ENCODE data around the gene STARD4. TPM values are rescaled to one million over a fixed set of nuclear protein-coding genes. Genes with fewer than 3 reads are reported as not detected.

Gene STARD4
- total RNA-seq, 4 donors from 2014 or later = 0.49 to 2.7 (median 1.4) TPM

GRCh38 chr5:111548992-111549649 lies 36.8 kb upstream of the STARD4 start:
- ATAC-seq = no peak
- Histone ChIP-seq H3K27ac (peak overlapping the region in 1 of 4 donors; percentile 73), H3K9me3 (no peaks in the 10 kb centered on the region), H3K36me3 (no peaks in the 10 kb centered on the region), H3K27me3 (no peaks in the 10 kb centered on the region), H3K4me1 (peaks cover 4 to 5% of the 10 kb centered on the region in 2 donors), H3K4me3 (no peak overlapping the region)
- TF ChIP-seq CTCF (IDR thresholded peaks at IDR 0.05 in 4 of 5, conservative IDR thresholded peaks at IDR 0.05 in 1 of 5) (no peak), POLR2A (IDR thresholded peaks at IDR 0.05) (no peak)
- intact Hi-C loops (cut with DNase I; ENCODE audit: low total_unique reads) (no loop called here), in situ Hi-C loops (cut with MboI; ENCODE audit: low sequenced_read_pairs in 4 of 4) (loop anchor here in 1 of 4 donors (5.0 kb wide), 1 partner anchor 593 kb away; no protein-coding TSS in a partner anchor)
- no peak for DNase-seq

GRCh38 chr5:111548348-111548950 lies 36.1 kb upstream of the STARD4 start:
- Histone ChIP-seq H3K27ac (no peak overlapping the region), H3K27me3 (no peaks in the 10 kb centered on the region), H3K4me1 (peaks cover 4 to 5% of the 10 kb centered on the region in 2 donors), H3K36me3 (no peaks in the 10 kb centered on the region), H3K9me3 (no peaks in the 10 kb centered on the region), H3K4me3 (no peak overlapping the region)
- no peak for ATAC-seq
- DNase-seq = no peak
- in situ Hi-C loops (cut with MboI; ENCODE audit: low sequenced_read_pairs in 4 of 4) = loop anchor here in 1 of 4 donors (5.0 kb wide), 1 partner anchor 594 kb away; no protein-coding TSS in a partner anchor
- intact Hi-C loops (cut with DNase I; ENCODE audit: low total_unique reads) = no loop called here
- no peak for TF ChIP-seq POLR2A (IDR thresholded peaks at IDR 0.05)
- TF ChIP-seq CTCF (IDR thresholded peaks at IDR 0.05 in 4 of 5, conservative IDR thresholded peaks at IDR 0.05 in 1 of 5) = no peak

- intact Hi-C loops (cut with DNase I; ENCODE audit: low total_unique reads) = no loop called here
Measured at GRCh38 chr5:111545031-111545430, 32.7 kb upstream of the STARD4 start.

GRCh38 chr5:111537141-111538024 lies 25.0 kb upstream of the STARD4 start:
- no peak overlapping the region for H3K4me3 ChIP-seq
- H3K9me3 ChIP-seq = no peaks in the 10 kb centered on the region
- H3K27me3 ChIP-seq = no peaks in the 10 kb centered on the region
- no peak for ATAC-seq
- TF ChIP-seq CTCF (IDR thresholded peaks at IDR 0.05 in 4 of 5, conservative IDR thresholded peaks at IDR 0.05 in 1 of 5) (no peak), POLR2A (IDR thresholded peaks at IDR 0.05) (no peak)
- no peak for DNase-seq
- no peaks in the 10 kb centered on the region for H3K4me1 ChIP-seq
- intact Hi-C loops (cut with DNase I; ENCODE audit: low total_unique reads) (no loop called here), in situ Hi-C loops (cut with MboI; ENCODE audit: low sequenced_read_pairs in 4 of 4) (no loop called here)
- H3K27ac ChIP-seq = no peak overlapping the region
- no peaks in the 10 kb centered on the region for H3K36me3 ChIP-seq

More at GRCh38 chr5:111545031-111545430, 32.7 kb upstream of the STARD4 start:
- DNase-seq = no peak
- Histone ChIP-seq H3K9me3 (no peaks in the 10 kb centered on the region), H3K4me1 (no peaks in the 10 kb centered on the region), H3K27ac (no peak overlapping the region), H3K4me3 (no peak overlapping the region), H3K27me3 (no peaks in the 10 kb centered on the region), H3K36me3 (no peaks in the 10 kb centered on the region)
- in situ Hi-C loops (cut with MboI; ENCODE audit: low sequenced_read_pairs in 4 of 4) = loop anchor here in 1 of 4 donors (5.0 kb wide), 1 partner anchor 597 kb away; no protein-coding TSS in a partner anchor
- no peak for ATAC-seq
- TF ChIP-seq CTCF (IDR thresholded peaks at IDR 0.05 in 4 of 5, conservative IDR thresholded peaks at IDR 0.05 in 1 of 5) (no peak), POLR2A (IDR thresholded peaks at IDR 0.05) (no peak)

All from gastrocnemius medialis (tissue), 4 donors.